NCI-H82 treated with DMSO at 0.1 percent for 48 hours (cell line): ENCODE results near the gene ANKRD53.
"Not testable (repeated sequence)": the region's sequence is repeated elsewhere in the genome, so short reads cannot be mapped to it uniquely, and the experiment has no call there.

Experiments used
- DNase-seq: peaks from one replicate; lab custom pipeline; 2025; ENCODE audit not compliant: unreplicated experiment; lab: John Stamatoyannopoulos, UW

Gene ANKRD53

GRCh38 chr2:70988726-70989648, 10.6 kb downstream of the ANKRD53 start:
- DNase-seq = no peak

DNA sequence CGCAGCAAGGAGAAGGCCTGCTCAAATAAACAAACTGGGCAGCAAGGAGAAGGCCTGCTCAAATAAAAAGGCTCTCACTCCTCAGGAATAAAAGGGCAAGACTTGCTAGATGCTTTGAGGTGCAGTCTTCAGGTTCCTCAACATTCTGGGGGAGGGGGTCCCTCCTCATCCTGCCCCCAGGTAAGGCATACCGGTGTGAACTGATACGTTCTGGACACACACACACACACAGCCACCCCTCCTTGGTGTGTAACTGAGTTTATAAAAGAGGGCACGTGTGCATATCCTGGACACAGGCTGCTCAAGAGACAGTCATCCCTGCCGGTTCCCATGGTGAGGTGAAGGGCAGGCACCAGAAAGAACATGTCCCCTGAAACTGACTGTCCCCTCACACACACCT, 11.8 kb downstream of the ANKRD53 start:
- DNase-seq = no peak

GRCh38 chr2:70991142-70991541, 12.7 kb downstream of the ANKRD53 start:
- DNase-seq = no peak

DNA sequence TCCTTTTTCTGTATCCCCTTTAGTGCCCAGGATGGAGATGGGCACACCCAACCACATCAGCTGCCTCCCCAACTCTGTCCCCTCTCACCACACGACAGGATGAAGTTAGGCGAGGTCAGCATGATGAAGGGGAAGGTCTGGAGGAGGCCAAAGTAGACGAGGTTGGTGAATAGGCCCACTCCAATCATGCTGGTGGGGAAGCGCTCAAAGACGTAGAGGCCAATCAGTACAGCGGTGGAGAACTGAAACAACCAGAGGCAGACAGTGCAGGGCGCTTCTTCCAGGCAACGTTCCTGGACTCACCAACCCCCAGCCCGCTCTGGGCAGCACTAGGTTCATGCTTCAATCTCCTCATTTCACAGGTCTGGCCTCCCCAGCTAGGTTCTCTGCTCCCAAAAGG, 13.3 kb downstream of the ANKRD53 start:
- DNase-seq = no peak

DNA sequence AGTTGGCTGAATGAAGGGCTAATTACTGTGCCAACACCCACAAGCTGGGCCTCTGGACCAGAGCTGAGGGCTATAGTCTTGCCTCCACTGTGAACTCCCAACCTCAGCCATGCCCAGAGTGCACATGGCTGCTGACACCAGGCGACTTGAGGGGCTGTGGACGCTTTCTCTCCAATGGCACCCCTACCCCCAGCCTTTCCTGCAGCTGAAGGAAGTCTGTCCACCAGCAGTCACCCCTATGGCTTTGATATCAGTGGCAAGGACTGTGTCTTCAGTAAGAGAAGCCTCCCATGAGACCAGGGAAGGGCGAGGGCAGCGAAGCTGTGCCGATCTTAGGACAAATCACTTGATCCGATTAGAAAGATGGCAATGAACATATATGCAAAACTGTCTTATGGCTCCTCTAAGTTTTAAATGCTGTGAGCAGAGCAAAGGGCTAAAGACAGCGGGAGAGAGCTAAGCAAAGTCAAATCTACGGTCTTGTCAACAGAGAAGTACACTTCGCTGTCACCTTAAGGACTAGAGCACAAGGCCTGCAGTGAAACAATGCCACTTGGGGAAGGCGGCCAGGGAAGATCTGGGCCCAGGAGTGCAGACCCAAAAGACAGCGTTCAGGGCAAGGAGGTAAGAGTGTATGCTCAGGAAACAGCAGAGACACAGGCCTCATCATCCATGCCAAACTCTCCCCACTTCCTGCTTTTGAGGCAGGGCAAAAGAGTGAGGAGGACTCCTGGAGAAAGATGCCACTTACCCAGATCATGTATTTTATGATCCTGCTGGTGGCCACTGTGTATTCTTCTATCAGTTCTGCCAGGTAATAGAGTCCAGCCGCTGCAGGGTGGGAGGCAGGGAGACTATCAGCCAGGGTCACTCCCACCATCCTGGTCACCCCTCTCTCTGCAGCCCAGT, 14.8 kb downstream of the ANKRD53 start:
- no peak for DNase-seq

DNA sequence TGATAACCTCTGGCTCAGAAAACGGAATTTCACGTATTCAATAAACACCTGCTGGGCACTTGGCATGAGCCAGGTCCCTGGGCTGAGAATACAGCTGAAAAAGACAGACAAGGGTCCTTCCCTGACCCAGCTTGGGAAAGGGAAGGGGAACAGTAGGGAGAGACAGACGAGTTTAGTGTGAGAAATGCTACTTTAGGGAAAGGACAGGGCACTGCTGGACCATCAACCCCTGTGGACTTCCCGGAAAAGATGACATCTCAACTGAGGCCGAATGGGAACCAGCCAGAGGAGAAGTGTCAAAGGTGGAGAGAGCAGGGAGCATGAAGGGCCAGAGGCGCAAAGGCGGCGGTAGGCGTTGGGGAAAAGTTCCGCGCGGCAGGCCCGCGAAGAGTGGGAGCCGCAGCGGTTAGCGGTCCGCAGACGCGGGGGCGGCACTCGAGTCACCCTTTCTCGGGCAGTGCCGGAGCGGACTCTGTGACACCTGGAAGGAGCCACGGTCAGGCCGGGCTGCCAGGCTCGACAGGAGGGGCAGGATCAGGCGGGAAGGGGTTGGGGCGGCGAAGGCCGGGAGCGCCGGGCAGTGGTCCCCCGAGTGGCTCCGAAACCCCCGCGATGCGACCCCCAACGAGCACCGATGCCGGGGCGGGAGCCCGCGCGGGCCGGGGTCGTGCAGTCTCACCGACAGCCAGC, 15.7 kb downstream of the ANKRD53 start:
- DNase-seq = no peak

- peak; percentile 74 for DNase-seq
Observed at GRCh38 chr2:70994699-70995425, 16.4 kb downstream of the ANKRD53 start, which contains the start of gene TEX261. Gene TEX261 (minus strand): TSS chr2:70994873. CDS start chr2:70994757, 116 bp downstream.

DNA sequence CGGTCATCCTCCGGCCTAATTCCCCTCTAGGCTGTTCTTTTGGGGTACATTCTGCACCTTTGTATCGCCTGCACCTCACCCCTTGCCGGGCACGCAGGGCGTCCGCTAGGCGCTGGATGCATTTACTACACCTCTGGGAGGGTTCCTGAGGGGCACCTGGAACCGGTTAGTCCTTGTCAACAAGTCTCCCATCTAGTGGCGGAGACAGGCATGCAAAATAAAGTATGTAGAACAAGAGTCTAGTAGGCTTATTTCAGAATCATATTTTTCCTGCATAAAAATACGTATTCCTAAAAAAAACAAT, 16.9 kb downstream of the ANKRD53 start:
- DNase-seq = no peak

GRCh38 chr2:70998885-70999284, 20.5 kb downstream of the ANKRD53 start:
- not testable (repeated sequence) for DNase-seq

DNA sequence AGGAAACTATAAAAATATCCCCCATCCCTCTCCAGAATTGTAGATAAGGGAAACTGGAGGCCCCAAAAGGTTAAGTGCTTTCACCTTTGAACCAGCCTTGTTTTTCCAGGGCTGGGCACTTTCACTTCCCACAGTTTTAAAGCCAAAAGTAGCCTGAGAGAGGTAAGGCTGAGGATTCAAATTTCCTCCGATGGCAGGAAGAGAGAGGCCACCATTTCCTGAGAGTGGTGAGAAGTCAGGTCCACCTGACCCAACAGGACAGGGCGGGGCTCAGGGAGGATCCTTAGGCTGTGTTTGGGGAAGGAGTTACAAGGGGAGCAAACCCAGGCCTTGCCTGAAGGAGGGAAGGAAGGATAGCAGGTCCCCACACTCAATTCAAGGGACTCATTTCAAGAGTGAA, 20.9 kb downstream of the ANKRD53 start:
- DNase-seq = no peak

- DNase-seq = not testable (repeated sequence)
Observed at GRCh38 chr2:70999931-71000330, 21.5 kb downstream of the ANKRD53 start.

DNA sequence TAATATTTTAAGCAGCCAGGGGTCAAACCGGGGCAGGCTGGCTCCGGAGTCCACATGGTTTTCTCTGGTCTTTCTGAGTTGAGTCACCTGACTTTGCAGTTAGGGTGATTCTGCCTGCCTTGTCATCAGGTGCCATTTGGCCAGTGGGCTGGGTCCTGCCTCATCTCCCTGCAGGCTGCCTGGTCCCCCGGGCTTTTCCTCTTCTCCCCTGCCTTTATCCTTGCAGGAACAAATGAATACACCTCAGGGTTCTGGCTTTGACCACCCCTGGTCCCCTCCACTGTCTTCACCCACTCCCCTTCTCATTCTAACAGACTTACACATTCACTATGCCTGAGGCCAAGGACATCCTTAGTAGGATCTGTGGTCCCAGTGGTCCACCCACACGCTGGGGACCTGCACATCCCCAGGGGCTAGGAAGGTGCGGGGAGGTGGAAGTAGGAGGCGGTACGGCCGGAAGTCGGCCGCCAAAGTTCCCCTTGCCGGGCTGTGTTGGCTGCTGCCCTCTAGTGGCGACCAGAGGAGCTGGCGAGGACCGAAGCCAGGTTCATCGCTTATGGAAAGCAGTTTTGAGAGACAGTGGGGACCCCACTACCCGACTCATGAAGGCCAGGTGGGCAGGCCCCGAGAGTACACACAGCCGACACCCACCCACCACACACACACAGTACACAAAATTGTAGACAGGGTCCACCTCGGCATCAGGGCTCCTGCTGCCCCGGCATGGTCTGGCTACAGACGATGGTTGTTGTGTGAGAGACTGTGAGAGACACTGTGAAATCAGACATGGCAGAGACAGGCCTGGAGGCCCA, 22.6 kb downstream of the ANKRD53 start:
- peak; percentile 53 for DNase-seq

- no peak for DNase-seq
Observed at GRCh38 chr2:71001592-71001927, 23.1 kb downstream of the ANKRD53 start.

- peak; percentile 61 for DNase-seq
Observed at GRCh38 chr2:71001981-71002570, 23.6 kb downstream of the ANKRD53 start.

GRCh38 chr2:71003396-71003795, 25.0 kb downstream of the ANKRD53 start:
- DNase-seq = no peak

DNA sequence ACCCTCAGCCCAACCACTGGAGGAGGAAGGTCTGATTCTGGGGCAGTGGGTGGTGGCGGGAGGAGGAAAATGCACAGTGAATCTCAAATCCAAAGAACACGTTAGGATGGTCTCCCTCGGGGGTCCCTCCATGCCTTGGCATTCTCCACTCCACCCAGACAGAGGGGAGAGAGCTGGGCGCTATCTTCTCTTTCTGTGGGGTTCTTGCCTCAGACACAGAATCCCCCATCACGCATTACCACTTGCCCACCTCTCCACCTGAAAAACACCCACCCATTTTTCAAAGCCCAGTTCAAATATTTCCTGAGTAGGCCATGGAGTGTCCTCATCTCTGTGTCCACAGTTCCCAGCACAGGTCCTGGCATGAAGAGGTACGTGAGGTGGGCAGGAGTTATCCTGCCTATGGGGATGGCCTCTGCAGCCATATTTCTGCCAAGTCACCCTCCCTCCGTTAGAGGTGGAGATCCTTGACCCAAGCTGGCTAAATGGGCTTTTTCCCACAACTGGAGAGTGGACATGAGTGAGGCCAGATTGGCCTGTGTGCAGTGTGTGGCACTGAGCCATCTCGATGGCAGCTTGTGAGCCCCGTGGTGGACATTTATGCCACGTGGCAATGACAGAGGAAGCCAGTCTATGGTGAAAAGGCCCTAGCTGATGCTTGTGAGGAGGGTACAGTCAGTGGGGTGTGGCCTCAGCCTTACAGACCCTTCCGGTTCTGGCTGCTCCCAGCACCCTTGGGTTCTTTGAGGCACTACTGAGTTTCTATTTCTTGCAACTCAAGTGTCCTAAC, 25.7 kb downstream of the ANKRD53 start:
- DNase-seq = no peak

- no peak for DNase-seq
Observed at GRCh38 chr2:71004857-71005256, 26.4 kb downstream of the ANKRD53 start.

- DNase-seq = no peak
Observed at GRCh38 chr2:71005271-71006202, 27.1 kb downstream of the ANKRD53 start.
